SK-MEL-5 (cell line): ENCODE results near the gene CHST11. TPM values are rescaled to one million over a fixed set of nuclear protein-coding genes. Genes with fewer than 3 reads are reported as not detected.

ENCODE experiments used
- DNase-seq: peaks from one replicate; pipeline ENCODE4 v3.0.0-alpha.2; 2016; ENCODE audit warnings: low read depth, low spot score
- in situ Hi-C: cut with HindIII; loops from 2 replicates; pipeline ENCODE4 v1.10.0; 2016; ENCODE audit warnings: low sequenced_read_pairs, high pct_unique_total_duplicates, low pct_unique_long_range_greater_than_20kb
- polyA plus RNA-seq, 2 experiments: library from polyadenylated mRNA; depleted of rRNA; stranded (reverse); fragments of >200 nt; gene quantifications; 2 replicates each; pipeline ENCODE4 v1.2.3, GENCODE V29; 2015
- total RNA-seq: library from RNA; depleted of rRNA; stranded (reverse); fragments of >200 nt; shearing (Covaris generic); gene quantifications from 2 replicates; pipeline ENCODE4 v1.2.3, GENCODE V29; 2014; rRNA removed

CHST11 gene
- total RNA-seq, result 27.4 TPM in 2 replicates
- polyA plus RNA-seq (2015; cell fraction: cytosol; rRNA removed), result 34.0 and 36.3 TPM in 2 replicates
- polyA plus RNA-seq (2015; cell fraction: nucleus; rRNA removed), result 4.4 and 4.9 TPM in 2 replicates

DNA sequence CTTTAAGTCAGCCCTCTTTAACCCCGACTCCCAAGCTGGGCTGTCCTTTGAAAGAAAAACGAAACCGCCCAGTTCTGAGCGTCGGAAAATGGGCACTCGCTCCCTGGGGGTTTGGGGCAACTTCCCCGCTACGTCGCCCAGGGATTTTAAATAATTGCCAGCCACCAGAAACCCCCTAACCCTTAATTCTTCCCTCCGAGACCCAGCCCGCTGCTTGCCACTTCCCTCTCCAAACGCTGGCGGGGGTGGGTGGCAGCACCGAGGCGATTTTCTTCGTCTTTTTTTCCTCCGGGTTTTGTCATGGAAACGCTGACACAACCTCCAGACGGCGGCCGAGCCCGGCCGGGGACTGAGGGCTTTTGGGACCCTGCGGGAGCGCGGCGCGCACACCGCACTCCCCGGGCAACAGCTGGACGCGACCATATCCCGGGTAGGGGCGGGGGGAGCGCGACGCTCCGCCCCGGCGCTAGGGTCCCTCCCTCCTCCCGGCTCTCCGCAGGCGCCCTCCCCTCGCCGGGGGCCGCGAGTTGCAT, at the start of gene CHST11:
Gene CHST11, plus strand, starts transcription at position 532 of the 533 bp plus-strand sequence.
- in situ Hi-C loops, result no loop called here

DNA sequence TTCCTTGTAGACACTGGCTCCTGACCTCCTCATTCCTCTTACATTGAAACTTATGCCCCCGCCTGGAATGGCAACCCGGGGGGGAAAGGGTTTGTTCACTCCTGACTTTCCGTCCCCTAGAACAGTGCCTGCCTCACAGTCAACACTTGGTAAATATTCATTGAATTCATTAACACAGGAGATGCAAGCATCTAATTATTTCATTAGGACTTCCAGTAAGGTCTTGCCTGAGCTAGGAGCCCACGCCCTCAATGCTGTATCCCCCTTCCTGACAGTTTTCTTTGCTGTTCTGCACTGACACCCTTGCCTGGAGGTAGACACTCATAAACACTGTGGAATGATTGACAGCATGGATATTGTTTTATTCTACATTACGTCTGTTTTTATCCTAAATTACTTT, 49.3 kb upstream of the CHST11 start:
- no peak for DNase-seq
- in situ Hi-C loops, result no loop called here

More for the DNA sequence above, at the start of gene CHST11:
- DNase-seq, result peak; percentile 79

DNA sequence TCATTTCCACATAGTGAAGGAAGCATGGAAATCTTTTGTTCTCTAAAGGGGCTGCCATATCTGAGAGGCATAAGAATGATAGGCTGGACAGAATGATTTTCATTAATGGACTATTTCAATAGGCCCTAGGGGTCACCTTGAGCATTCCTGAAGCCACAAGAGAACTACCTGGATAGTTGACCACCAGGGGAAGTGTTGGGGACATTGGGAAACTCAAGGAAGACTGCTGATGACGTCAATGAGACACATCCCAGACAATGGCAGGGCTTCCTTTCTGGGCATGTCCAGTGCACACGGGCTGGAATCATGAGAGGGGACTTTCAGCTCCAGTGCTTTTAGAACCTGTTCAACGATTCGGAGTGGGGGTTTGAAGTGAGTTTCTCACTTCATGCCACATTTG, 48.8 kb upstream of the CHST11 start:
- no peak for DNase-seq
- in situ Hi-C loops, result no loop called here

DNA sequence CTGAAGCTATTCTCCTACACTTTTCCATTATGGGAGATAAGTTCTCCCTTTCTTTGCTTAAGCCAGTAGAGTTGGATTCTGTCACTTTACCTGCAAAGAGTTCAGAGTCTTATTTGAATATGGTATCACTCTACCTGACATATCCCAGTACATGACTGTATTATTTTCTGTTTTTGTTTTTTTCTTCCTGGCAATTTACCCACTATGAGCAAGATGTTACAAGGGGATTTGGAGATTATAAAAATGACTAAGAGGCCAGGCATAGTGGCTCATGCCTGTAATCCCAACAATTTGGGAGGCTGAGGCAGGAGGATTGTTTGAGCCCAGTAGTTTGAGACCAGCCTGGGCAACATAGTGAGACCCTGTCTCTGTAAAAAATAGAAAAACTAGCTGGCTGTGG, 46.4 kb upstream of the CHST11 start:
- in situ Hi-C loops, result no loop called here
- no peak for DNase-seq

DNA sequence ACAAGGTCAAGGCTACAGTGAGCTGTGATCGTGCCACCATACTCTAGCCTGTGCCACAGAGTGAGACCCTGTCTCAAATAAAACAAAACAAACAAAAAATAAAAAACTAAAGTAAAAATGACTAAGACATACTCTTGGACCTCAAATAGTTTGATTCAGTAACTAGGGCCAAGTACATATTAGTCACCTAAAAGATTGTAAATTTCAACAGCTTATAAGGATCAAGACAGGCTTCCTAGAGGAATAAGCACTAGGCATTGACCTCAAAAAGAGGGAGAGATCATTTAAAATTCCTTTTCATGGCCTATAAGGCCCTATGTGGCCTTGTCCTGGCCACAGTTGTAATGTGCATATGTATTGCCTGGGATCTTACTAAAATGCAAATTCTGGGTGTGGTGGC, 46.0 kb upstream of the CHST11 start:
- DNase-seq, result no peak
- in situ Hi-C loops, result no loop called here

DNA sequence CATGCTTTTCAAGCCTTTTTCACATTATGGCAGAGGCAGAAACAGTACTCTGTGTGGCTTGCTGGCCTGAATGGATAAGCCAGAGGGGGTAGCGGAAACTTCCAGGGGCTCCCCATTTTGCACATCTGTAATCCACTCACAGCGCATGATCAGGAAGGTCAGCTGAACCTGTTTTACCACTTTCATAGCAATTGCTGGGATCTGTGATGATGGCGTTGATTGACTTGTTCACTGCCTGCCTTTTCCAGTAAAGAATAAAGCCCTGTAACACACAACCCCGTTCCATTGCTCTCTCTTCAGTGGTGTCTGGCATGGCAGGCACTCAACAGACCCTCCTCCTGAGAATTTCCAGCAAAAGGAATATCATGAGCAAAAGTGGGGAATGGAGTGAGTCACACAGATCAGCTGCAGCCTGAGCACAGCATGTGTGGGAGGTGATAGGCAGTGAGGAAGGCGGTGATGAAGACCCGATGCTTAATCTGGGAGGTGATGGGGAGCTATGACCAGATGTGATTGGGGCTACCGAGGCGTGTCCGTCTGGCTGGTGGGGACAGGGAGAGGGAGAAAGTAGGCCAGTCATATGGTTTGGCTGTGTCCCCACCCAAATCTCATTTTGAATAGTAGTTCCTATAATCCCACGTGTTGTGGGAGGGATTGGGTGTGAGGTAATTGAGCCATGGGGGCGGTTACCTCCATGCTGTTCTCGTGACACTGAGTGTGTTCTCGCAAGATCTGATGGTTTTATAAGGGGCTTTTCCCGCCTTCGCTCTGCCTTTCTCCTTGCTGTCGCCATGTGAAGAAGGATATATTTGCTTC, 44.7 kb upstream of the CHST11 start:
- in situ Hi-C loops, result no loop called here
- DNase-seq, result no peak

DNA sequence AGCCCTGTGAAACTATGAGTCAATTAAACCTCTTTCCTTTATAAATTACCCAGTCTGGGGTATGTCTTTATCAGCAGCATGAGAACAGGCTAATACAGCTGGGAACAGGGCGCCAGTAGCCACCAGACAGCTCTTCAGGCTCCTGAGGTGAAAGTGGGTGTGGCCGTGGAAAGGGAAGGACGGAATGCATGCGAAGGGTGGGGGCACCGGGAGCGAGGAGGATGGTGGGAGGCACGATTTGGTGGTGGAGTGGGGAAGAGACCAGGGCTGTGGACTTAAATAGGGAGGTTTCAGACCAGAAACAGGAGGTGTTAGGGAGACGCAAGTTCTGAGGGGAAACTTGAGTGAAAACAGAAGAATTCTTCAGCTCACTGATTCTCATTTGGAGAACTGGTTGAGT, 44.1 kb upstream of the CHST11 start:
- no peak for DNase-seq
- in situ Hi-C loops, result no loop called here

DNA sequence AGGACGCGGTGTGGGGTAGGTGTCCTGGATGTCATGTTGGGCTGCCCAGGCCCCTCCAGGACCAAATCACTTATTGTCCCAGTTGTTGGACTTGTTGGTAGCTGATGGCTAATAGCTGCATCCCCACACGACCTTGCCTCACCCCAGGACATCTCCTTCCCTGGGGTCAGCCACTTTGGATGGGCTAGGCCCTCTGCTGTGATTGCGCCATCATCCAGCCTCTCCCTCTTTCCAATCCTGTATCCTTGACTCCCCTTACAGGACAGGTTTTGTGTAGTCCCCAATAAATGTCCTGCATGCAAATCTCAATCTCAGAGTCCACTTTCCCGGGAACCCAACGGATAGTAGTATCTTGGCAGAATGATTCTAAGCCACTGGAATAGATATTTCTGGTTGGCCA, 43.4 kb upstream of the CHST11 start:
- in situ Hi-C loops, result no loop called here

DNA sequence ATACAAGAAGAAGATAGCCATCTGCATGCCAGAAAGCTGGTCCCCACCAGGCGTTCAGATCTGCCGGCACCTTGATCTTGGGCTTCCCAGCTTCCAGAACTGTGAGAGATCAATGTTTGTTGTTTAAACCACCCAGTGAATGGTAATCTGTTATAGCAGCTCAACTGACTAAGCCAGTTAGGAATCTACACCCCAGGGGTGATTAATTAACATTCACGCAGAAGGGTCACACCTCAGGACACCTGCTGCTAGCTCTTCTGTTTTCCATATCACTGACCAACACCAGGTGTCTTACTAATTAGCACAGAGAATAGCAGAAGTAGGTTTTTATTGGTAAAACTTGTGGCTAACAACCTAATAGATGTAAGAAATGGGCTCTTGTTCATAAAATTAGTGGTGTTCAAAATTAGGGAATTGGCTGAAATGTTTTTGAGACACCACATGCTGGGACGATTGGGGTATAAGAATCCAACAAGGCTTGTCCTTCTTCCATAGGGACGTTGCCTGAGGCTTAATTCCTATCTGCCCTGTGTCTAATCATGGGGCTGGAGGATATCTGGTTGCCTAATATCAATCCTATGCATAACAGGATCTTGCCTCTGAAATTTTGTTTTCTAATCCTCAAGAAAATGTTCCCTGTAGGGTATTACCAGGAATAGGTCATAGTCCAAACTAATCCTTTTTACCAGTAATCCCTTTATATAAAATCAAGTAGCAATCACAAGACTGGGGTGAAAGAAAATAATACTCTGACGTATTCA, 42.0 kb upstream of the CHST11 start:
- DNase-seq, result peak; percentile 27
- in situ Hi-C loops, result no loop called here

More for the DNA sequence above, 43.4 kb upstream of the CHST11 start:
- no peak for DNase-seq

DNA sequence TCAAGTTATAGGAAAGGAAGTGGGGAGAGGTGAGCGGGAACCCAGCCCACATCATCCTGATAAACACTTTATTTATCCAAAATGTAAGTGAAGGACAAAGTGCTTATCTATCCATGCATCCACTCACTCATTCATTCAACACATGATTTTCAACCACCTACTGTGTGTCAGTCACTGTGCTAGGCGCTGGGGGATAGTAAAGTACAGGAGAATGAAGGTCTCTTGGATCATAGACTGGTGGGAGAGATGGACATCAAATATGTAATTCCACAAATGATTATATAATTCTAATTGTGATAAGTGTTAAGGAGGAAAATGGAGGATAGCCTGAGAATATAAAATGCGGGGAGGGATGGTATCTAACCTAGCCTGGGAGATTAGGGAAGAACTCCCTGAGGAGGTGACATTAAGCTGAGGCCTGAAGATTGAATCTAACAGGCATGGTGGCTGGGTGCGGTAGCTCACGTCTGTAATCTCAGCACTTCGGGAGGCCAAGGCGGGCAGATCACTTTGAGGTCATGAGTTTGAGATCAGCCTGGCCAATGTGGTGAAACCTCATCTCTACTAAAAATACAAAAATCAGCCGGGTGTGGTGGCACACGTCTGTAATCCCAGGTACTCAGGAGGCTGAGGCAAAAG, 41.3 kb upstream of the CHST11 start:
- DNase-seq, result no peak
- in situ Hi-C loops, result no loop called here

DNA sequence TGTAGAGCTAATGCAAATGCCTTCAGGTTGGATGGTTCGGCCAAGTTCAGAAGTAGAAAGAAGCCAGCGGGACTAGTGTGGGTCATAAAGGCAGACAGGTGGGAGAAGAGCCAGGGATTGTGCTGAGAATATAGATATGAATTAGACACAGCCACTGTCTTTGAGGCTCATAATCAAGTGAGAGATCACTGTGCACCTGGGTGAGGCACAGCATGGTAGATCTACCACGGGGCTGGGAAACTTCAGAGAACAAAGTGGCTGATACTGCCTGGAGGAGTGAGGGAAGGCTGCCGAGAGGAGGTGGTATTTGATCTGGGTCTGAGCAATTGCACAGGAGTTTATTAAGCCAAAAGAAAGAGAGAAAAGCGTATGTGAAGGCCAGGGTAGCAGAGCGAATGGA, 40.6 kb upstream of the CHST11 start:
- DNase-seq, result no peak
- in situ Hi-C loops, result no loop called here

DNA sequence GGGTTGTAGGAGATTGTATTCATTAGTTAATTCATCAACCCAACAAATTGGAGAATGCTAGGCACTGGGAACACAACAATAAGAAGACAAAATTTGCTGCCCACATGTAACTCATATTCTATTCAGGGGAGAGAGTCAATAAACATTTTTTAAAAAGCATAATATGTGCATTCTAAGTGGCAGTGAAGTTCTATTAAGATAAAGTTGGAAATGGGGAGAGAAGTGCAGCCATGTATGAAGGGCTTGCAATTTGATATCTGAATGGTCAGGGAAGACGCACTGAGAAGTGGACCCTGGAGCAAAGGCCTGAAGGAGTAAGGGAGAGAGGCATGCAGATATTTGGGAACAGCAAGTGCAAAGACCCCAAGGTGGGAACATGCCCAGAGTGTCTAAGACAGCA, 40.2 kb upstream of the CHST11 start:
- in situ Hi-C loops, result no loop called here
- no peak for DNase-seq

DNA sequence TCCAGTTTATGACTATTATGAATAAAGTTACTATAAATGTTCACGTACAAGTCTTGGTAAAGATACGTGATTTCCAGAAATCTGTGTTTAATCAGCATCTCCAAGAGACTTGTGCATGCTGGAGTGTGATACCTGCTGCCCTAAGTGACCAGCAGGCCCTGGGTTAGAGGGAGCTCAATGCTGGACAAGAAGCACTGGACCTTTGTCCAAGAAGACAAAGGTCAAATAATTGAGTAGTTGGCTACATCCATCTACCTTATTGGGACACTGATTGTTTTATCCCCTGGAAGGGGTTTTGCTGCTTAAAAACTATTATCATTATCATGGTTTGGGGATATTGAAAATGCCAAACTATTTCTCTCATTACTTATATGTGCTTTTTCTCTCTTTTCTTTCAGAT, 37.0 kb upstream of the CHST11 start:
- in situ Hi-C loops, result no loop called here
- no peak for DNase-seq

DNA sequence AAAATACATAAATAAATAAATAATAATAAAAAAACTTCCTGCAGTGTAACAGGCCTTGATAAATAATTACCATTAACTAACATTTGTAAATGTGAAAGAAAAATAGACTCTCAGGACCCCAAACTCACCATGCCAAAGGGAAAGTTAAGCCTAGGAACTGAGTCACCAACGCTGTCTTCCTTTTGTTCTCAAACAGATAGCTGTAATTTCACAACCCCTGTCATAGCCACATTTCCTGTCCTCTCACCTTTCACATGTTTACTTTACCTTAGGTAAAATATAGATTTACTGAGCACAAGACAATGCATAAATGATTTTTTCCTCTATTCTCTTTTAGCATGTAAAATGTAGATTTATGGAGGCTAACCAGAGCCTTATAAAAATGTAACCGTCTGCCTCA, 35.9 kb upstream of the CHST11 start:
- DNase-seq, result no peak
- in situ Hi-C loops, result no loop called here

DNA sequence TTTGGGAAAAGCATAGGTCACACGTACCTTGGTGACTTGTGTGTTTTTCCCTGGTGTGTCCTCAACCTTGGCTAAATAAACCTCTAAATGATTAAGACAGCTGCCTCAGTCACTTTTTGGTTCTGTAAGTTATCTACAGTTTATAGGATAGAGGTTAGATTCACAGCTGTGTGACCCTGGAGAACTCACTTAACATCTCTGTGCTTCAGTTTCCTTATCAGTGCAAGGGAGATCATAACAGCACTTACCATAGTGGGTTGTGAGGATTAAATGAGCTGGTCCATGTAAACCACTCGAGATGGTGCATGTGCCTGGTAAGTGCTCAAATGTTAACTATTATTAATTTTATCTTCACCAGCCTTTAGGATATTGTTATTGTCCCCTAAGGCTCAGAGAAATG, 35.4 kb upstream of the CHST11 start:
- in situ Hi-C loops, result no loop called here
- DNase-seq, result no peak

DNA sequence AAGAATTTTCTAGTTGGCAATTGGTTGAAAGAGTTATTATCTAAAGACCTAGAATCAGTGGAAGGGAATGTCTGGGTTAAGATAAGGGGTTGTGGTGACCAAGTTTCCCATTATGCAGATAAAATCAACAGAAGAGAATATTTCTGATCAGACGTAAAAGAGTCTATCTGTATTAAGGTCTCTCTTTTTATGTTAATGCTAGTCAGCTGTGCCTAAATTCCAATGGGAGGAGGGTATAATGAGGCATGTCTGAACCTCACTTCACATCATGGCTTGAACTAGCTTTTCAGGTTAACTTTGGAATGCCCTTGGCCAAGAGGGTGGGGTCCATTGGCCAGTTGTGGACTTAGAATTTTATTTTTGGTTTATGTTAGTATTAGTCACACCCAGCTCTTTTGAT, 34.3 kb upstream of the CHST11 start:
- no peak for DNase-seq
- in situ Hi-C loops, result no loop called here

DNA sequence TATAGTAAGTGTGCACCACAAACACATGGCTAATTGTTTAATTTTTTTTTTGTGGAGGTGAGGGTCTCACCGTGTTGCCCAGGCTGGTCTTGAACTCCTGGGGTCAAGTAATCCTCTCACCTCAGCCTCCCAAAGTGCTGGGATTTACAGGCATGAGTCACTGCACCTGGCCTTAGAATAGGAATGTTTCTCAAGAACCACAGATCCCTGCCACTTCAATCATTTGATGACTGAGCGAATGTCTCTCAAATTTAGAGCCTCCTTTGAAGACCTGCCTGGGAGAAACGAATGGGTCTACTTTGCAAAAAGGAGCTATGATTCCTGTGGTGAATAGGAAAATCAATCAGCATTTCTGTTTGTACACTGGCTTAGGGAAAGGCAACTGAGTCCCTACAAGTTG, 33.5 kb upstream of the CHST11 start:
- in situ Hi-C loops, result no loop called here
- no peak for DNase-seq

DNA sequence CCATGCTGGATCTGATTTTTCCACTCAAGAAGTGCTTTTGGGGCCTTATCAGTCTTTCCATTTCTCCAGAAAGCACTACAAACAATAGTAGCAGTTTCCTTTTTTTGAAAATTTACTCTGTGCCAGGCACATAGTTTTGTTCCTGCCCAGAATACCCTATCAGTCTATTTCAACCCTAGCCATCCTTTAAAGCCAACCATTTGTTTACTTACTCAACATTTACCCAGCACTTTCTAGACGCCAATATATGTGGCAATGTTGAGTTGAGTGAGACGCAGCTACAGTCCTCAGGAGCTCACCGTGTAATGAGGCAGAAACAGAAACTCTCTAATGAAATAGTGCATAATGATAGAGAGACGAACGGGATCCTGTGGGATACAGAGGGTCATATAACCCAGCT, 32.9 kb upstream of the CHST11 start:
- in situ Hi-C loops, result no loop called here
- no peak for DNase-seq
